HUDEP-2 (cell line): ENCODE data around the gene HHEX.
"Not testable (repeated sequence)": the region's sequence is repeated elsewhere in the genome, so short reads cannot be mapped to it uniquely, and the experiment has no call there.

Source experiments
- DNase-seq, 76 experiments: peaks; one replicate each; lab custom pipeline; 2025; ENCODE audit not compliant: unreplicated experiment in 76 of 76; lab: John Stamatoyannopoulos, UW

HHEX gene

DNA sequence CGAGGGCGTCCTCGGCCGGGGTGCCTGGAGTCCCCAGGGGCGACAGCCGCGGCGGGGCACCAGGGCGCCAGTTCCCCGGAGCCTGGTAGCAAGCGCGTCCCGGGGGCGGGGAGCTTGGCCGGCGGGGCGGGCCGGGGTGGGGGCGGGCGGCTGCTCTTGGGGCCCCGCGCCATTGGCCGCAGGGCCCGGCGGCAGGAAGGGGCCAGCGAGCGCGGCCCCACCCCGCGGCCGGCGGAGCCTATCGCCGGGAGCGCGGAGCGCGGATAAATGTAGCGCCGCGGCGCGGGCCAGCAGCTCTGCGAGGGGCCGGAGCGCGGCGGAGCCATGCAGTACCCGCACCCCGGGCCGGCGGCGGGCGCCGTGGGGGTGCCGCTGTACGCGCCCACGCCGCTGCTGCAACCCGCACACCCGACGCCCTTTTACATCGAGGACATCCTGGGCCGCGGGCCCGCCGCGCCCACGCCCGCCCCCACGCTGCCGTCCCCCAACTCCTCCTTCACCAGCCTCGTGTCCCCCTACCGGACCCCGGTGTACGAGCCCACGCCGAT, at the start of gene HHEX:
Gene HHEX (plus strand): TSS at position 293 of the 548 bp plus-strand sequence. CDS start 32 bp downstream, at position 325.
- DNase-seq: peak in 69 of 76 experiments; percentile 13 to 78 (median 58)

DNA sequence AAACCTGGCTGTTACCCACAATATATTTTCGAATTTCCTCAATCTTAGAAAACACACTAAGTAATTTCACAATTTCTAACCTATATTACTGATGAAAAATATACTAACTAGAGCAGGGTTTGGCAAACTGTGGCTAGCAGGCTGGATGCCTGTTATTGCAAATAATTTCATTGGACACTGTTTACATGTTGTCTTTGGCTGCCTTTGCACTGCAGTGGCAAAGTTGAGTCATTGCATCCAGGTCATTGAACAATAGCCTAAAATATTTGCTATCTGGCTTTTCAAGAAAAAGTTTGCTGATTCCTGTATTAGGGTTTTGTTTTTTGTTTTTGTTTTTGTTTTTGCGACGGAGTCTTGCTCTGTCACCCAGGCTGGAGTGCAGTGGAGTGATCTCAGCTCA, 49.6 kb upstream of the HHEX start:
- no peak for DNase-seq

DNA sequence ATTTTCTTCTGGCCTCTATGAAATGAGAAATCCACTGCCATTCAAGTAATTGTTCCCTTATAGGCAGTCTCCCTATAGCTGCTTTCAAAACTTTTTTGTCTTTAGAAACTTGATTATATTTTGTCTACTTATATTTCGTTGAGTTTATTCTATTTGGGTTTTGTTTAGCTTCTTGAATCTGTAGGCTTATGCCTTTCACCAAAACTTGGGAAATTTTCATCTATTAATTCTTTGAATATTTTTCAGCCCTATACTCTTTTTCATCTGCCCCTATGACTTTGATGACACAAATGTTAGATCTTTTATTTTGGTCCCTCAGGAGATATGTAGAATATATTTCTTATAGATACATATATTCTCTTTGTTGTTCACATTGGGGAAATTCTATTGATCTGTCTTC, 48.3 kb upstream of the HHEX start:
- no peak for DNase-seq

DNA sequence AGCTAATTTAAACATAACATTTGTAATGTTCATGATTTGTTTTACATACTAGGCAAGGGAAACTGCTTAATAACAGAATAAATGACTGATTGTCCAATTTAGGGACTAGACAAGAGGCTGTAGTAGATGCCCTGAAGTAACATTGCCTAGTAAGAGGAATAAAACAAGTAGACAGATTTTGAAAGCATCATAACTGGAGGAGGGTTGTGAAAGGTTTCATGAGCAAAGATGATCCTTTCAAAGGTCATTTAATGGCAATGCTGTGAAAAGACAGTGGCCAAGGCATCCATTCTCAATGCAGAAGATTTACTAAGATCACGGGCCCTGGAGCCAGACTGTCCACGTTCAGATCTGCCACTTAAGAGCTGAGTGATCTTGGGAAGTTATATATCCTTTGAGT, 44.8 kb upstream of the HHEX start:
- DNase-seq: no peak

DNA sequence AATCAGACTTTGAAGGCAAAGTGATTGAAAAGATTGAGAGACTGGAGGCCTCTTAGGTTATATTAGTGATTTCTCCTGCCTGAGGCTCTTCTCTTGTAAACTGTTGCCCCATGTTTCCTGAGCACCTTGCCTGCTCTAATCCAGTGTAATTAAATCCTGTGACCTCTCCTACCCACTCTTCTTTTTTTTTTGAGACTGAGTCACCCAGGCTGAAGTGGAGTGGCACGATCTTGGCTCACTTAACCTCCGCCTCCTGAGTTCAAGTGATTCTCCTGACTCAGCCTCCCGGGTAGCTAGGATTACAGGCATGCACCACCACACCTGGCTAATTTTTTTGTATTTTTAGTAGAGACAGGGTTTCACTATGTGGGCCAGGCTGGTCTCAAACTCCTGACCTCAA, 38.9 kb upstream of the HHEX start:
- not testable (repeated sequence) for DNase-seq

DNA sequence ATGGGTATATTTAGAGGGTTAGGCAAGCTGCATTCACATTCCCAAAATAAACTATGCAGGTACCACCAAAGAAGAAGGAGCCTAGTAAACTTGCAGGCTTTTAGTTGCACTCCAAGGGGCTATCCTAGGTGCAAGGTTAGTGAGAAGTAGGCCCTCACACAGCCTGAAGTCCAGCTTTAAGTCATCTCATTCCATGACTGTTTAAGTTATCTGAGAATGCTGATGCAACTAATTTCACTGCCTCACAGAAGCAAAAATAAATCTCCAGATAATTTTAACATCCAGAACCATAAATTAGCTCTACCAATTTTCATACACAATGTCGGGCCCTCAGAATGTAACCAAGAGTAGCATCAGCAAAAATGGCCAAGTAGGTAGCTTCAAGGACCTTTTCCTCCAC, 34.3 kb upstream of the HHEX start:
- DNase-seq: no peak

DNA sequence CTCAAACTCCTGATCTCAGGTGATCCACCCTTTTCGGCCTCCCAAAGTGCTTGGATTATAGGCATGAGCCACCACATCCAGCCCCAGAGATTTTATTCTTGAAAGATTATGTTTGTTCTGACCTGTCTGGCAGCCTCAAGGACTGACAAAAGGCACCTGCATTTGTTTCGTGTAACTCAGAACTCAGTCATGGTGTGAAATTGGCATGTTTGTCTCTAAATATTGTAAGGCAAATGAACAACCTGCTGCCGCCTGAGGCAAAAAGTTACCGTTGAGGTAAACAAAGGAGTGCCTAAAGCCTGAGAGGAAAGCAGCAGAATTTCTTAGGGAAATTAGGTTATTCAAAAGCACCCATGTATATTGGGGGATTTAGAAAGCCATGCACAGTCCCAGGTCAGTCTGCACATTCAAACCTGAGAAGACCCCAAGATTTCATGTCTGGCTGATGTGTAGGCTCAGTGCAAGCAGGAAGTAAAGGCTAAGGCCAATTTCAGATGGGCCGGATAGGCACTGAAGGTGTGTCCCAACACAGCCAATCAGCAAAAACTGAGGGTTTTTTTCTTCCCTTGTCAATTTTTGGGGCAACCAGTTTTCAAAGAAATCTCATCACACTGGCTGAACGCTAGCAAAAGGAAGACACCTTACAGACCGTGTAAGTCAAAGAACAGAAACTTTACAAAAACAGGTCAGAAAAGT, 33.3 kb upstream of the HHEX start:
- DNase-seq: no peak

DNA sequence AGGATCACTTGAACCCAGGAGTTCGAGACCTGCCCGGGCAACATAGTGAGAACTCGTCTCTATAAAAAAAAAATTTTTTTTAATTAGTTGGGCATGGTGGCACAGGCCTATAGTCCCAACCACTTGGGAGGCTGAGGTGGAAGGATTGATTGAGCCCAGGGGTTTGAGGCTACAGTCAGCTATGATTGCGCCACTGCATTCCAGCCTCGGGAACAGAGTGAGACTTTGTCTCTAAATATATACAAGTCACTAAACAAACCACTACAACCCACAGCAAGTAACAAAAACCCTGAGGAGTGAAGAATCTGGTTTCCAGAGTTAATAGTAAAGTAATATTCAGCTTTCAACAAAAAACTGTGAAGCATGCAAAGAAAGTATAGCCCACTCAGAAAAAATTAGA, 32.7 kb upstream of the HHEX start:
- DNase-seq: no peak

DNA sequence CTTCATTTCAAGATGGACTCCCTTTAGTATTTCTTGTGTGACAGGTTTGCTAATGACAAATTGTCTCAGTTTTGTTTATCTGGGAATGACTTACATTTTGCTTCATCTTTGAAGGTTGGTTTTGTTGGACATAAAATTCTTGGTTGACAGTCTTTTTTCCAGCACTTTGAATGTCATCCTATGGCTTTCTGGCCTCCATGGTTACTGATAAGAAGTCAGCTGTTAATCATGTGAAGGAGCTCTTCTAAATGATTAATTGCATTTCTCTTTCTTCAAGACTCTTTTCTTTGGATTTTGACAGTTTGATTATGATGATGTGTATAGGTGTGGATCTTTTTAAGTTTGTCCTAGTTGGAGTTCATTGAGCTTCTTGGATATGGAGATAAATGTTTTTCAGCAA, 26.9 kb upstream of the HHEX start:
- DNase-seq: no peak

DNA sequence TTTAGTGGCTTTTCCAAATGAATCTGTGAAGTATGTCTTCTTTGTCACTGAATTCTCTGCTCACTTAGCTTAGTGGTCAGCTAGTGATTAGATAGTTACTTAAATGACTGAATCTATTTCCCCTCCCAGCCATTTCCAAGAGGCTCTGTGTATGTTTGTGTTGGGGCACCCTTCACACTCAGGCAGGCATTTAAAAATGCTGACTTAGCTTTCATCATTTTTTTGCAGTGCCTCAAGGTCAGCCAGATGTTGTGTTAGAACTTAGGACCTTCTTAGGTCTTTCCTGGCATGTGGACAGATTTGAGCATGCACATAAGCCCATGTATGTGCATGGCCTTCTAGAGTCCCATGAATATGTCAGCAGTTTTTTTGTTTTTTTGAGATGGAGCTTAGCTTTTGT, 25.4 kb upstream of the HHEX start:
- DNase-seq: no peak

DNA sequence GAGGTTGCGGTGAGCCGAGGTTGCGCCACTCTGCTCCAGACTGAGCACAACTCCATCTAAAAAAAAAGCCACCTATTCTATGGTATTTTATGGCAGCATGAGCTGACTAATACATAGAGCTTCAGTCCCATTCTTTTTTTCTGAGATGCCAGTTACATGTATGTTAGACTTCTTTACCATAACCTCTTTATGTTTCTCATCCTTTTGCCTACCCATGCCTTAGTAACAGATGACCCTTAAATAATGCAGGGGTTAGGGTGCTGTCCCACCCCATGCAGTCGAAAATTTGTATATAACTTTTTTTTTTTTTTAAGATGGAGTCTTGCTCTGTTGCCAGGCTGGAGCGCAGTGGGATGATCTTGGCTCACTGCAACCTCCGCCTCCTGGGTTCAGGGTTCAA, 22.7 kb upstream of the HHEX start:
- DNase-seq: no peak

DNA sequence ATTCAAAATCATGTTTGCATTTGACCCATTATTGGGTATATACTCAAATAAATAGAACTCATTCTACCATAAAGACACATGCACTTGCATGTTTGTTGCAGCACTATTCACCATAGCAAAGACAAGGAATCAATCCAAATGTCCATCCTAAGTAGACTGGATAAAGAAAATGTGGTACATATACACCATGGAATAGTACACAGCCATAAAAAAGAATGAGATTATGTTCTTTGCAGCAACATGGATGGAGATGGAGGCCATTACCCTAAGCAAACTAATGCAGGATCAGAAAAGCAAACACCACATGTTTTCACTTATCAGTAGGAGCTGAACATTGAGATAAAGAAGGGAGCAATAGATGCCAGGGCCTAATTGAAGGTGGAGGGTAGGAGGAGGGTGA, 12.0 kb upstream of the HHEX start:
- no peak for DNase-seq

DNA sequence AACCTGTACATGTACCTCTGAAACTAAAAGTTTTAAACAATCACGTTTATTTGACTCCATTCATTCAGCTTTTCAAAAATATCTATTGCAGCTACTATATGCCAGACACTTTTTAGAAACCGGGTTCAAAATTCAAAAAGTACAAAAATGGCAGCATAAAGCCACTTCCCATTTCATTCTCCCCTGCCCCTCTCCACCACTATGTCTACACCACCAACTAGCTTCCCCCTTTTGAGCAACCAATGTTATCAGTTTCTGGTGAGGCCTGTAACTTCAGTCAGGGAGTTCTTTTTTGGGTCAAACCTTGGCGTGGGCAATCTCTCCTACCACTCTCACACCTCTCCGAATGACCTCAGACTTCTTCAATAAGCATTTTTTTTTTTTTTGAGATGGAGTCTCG, 11.5 kb upstream of the HHEX start:
- no peak for DNase-seq

DNA sequence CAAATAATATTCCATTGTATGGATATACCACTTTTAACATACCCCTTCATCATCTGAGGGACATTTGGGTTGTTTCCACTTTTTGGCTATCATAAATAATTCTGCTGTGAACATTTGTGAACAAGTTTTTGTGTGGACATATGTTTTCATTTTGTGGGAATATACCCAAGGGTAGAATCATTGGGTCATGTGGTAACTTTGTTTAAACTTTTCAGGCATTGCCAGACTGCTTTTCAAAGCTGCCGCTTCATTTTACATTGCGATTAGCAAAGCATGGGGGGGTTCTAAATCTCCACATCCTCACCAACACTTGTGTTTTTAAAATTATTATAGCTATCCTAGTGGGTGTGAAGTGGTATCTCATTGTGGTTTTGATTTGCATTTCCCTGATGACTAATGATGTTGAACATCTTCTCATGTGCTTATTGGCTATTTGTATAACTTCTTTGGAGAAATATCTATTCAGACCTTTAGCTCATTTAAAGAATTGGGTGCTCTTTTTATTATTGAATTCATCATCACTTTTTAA, 8.4 kb upstream of the HHEX start:
- no peak for DNase-seq

DNA sequence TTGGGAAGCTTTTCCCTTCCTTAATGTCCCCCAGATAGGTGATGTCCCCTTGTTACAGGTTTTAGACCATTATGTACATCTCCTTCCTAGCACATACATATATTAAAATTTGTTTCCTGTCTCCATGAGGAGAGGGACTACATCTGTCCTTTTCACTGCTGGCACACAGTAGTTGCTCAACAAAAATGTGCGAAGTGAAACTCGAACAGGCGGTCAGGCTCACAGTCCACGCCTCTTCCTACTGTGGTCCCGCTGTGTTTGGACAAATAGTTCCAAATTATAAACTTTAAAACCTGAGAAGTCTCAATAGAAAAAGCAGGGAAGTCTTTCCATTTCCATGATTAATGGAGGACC, 1.2 kb upstream of the HHEX start:
- DNase-seq: no peak

DNA sequence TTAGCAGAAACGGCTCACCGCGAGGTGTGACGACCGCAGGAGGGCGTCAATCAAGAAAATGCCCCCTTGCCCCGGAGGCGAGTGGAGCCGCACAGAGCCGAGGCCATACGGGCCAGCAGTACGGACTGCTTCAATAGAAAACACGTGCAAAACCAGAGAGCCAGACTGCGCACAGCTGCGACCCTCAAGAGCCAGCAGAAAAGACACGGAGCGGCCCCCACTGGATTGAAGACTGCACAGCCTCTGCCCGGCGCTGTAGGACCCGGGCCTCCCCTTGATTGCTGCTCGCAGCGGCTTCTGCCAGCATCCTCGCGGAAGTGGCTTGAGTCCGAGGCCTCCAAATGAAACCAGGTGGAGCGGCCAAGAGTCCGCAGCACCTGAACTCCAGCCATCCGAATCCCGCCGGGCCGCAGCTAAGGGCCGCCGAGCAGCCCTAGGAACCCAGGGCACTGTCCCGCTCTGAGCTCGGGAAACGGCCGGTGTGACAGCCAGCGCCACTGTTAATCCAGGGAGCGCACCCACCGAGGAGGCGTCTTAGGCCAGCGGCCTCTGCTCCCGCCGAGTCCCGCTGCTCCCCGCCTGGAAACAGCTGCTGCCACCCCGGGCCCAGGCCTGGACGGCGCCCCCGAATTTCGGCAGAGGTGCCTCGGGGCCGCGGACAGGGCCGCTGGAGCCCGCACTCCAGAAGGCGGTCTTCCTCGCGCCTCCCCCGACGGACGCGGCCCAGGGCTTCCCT, 660 bp upstream of the HHEX start:
- DNase-seq: peak in 42 of 76 experiments; percentile 7 to 62 (median 37)

DNA sequence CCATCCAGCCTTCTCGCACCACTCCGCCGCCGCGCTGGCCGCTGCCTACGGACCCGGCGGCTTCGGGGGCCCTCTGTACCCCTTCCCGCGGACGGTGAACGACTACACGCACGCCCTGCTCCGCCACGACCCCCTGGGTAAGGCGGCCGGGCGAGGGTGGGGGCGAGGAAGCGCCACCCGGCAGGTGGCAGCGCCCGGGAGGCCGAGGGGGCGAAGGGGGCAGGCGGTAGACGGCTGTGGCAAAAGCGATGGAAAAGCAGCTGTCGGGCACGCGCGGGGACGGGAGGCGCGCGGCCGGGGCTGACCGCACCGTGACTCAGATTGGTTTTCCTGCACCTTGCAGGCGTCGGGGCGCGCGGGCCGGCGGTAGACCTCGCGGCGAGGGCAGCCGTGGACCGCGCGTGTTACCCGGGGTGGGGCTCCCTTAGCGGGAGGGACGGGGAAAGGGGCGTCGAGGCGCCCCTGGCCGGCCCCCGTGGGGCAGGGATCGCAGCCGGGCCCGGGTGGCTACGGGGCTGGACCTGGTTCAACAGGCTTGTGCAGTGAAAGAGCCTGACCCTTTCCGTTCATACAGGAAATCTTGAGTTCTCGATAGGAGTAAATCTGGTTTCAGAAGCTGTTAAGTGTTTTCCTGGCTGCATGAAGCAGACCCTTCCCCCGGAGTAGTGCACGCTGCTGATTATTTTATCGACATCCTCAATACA, 608 bp downstream of the HHEX start:
- DNase-seq: peak in 67 of 76 experiments; percentile 3 to 80 (median 47)

DNA sequence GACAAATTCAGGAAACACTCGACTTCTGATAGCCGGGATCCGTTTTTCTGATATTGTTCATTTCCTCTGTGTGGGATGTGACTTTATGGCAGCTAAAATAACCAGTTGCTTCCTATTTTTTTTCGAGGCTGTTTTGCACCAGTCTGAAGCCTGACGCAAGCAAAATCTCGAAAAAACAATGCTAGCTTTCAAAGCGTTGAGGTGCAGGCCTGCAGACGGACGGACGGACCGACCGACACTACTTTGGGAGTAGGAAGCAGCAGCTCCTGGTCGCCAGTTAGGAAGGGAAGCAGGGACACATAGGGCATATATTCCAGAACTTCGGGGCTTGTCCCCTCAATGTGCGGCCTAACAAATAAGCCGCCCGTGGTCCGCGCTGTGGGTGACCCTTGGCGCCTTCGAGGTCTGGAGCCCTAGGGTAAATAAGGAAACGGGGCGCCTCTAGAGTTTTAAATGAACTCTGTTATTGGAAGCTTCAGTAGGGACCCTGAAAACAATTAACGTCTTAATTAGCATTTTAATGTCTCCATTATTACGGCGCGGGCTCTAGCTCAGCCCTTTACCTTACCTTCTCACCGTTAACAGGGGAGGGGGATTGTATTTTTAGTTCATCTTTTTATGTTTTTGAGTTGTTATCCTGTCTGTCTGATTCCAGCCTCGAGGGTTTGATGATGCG, 1.3 kb downstream of the HHEX start:
- peak in 20 of 76 experiments; percentile 7 to 67 (median 38) for DNase-seq

DNA sequence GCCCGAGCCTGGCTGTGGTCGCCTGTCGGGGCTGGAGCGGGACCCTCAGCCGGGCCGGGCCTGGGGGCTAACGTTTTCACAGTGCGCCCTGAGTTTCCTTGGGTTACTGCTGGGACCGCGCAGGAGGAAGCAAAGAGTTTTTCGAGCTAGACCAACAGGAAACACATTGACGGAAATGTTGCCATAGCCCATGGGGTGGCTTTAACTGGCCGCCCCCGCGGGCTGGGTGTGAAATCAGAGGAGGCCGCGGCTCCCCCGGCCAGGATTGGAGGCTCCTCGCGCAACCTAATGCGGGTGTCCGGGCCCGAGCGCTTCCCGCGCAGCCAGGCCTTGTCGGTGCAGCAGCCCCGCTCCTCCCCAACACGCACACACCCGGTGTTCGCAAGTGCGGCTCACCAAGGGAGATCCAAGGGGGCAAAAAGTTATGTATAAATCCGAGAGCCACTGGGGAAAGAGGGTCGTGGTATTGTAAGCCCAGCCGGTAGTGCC, 1.9 kb downstream of the HHEX start:
- peak in 37 of 76 experiments; percentile 7 to 64 (median 24) for DNase-seq

DNA sequence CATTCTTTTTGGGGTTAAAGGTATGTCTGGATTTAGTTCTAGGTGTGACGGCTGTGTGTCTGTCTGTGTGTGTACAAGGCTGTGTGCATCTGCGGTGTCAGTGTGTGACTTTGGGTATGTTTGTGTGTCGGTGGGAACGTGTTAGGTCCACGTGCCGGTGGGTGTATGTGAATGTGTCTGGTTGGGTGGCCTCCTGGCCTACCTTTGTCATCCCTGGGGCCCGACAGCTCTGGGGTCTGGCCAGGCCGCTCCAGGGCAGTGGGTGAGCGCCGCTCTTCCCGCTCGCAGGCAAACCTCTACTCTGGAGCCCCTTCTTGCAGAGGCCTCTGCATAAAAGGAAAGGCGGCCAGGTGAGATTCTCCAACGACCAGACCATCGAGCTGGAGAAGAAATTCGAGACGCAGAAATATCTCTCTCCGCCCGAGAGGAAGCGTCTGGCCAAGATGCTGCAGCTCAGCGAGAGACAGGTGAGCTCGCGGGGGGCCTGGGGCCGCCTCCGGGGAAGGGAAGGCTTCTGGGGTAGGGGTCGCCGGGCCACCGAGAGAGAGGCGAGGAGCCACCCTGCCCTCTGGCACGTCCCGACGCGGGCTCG, 2.4 kb downstream of the HHEX start:
- peak in 11 of 76 experiments; percentile 8 to 67 (median 34) for DNase-seq
